SK-N-MC (cell line): Measurements from ENCODE around the gene NRBP1.
A peak's percentile ranks its signal among the peaks of the same experiment; 100 is the strongest.

ENCODE experiments used
- DNase-seq: peaks from one replicate; pipeline ENCODE4 v3.0.0-alpha.2; 2011; ENCODE audit warnings: low read depth, low spot score
- H3K27ac ChIP-seq: fragments of 200-600 bp; sonication (generic); 2 replicates; pipeline ENCODE4 v1.5.1; 2016; ENCODE audit warnings: mixed run types
- H3K36me3 ChIP-seq: fragments of 200-600 bp; sonication (generic); 2 replicates; pipeline ENCODE4 v1.6.1; 2017; ENCODE audit warnings: antibody characterized with exemption, low read length, mixed read lengths; ENCODE audit not compliant: insufficient read depth
- H3K4me3 ChIP-seq: fragments of 200-600 bp; sonication (generic); 2 replicates; pipeline ENCODE4 v1.5.1; 2016
- H3K9ac ChIP-seq: fragments of 200-600 bp; sonication (generic); 2 replicates; pipeline ENCODE4 v1.8.0; 2017; ENCODE audit warnings: mixed run types, mixed read lengths; ENCODE audit not compliant: insufficient read length
- H3K9me3 ChIP-seq: fragments of 200-600 bp; sonication (generic); 2 replicates; pipeline ENCODE4 v1.6.1; 2017; ENCODE audit warnings: low read depth, mild to moderate bottlenecking, antibody characterized with exemption, low read length, moderate library complexity, mixed read lengths
- EZH2 ChIP-seq: fragments of 200-600 bp; sonication (generic); IDR thresholded peaks from one replicate; pipeline ENCODE4 v1.6.1; 2017; ENCODE audit warnings: antibody characterized with exemption
- FOXP2 ChIP-seq: optimal IDR thresholded peaks from 2 replicates; pipeline ENCODE3; 2011; ENCODE audit warnings: mild to moderate bottlenecking, moderate library complexity; ENCODE audit not compliant: insufficient read depth; ENCODE audit errors: extremely low read length, control extremely low read depth
- POLR2AphosphoS5 ChIP-seq: IDR thresholded peaks from 2 replicates; pipeline ENCODE4 v1.6.1; 2012; ENCODE audit warnings: mild to moderate bottlenecking, low read depth, low read length, borderline replicate concordance

NRBP1 gene

DNA sequence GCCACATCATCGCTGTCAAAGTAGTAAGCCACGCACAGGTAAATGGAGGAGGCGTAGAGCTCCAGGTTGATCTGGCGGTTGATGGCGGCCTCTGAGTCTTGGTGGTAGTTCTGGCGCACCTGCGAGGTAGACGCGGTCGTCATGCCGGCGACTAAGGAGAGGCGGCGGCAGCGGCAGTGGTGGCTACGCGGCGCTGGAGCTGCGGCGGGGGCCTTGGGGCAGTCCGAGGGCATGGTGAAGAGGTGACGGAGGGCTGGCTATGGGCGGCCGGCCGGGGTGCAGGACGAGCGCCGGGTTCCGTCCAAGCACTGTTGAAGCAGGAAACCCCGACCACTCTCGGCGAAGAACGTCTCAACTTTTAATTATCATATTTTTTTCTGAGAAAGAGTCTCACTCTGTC, 35.2 kb upstream of the NRBP1 start:
- H3K9ac ChIP-seq, result no peak overlapping the region
- no peak for DNase-seq
- TF ChIP-seq FOXP2, result no peak
- no peak for TF ChIP-seq EZH2
- TF ChIP-seq POLR2AphosphoS5, result no peak
- no peak overlapping the region for H3K27ac ChIP-seq
- H3K36me3 ChIP-seq, result peaks cover 11% of the 10 kb centered on the region
- no peaks in the 10 kb centered on the region for H3K9me3 ChIP-seq
- no peak overlapping the region for H3K4me3 ChIP-seq

DNA sequence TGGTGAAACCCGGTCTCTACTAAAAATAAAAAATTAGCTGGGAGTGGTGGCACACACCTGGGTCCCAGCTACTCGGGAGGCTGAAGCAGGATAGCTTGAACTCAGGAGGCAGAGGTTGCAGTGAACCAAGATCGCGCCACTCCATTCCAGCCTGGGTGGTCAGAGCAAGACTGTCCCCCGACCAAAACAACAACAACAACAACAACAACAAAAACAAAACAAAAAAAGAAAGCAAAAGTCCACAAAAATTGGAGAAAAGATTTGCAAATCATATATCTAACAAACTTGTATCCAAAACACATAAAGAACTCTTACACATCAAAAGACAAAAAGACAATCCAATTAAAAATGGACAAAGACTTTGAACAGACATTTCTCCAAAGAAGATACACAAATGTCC, 29.5 kb upstream of the NRBP1 start:
- Histone ChIP-seq H3K36me3 (peaks cover 24% of the 10 kb centered on the region), H3K27ac (no peak overlapping the region), H3K9me3 (no peaks in the 10 kb centered on the region), H3K4me3 (no peak overlapping the region), H3K9ac (no peak overlapping the region)
- no peak for DNase-seq
- TF ChIP-seq FOXP2 (no peak), POLR2AphosphoS5 (no peak), EZH2 (no peak)

DNA sequence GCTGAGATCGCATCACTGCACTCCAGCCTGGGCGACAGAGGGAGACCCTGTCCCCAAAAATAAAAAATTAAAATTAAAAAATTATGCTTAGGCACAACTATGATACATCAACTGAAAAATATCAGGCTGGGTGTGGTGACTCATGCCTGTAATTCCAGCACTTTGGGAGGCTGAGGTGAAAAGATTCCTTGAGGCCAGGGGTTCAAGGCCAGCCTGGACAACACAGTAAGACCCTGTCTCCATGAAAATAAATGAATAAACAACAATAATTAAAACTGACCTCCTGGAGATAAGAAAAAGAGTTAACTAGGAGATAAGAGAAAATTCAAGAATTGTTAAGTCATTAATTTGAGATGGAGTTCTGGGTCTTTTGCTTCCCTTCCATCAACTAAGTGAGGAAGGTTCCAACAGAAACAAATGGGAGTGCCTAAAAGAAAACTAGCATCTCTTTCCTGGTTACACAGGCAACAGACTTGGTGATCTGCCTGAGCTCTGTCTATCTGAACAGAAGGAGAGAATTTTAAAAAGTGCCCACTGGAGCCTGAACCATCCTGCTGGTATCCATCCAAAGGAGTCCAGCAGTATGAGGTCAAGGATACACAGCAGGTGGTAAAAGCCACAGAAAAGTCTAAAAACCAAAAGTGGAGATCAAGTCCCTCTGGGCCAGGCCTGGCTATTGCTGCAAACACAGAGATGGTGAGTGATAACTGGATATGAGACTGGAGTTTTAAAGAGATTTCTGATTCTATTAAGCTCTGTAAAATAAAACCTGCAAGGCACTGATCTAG, 27.9 kb upstream of the NRBP1 start:
- TF ChIP-seq FOXP2 (no peak), EZH2 (no peak), POLR2AphosphoS5 (no peak)
- Histone ChIP-seq H3K9me3 (no peaks in the 10 kb centered on the region), H3K36me3 (peaks cover 29% of the 10 kb centered on the region), H3K9ac (no peak overlapping the region), H3K27ac (peak overlapping the region; percentile 46; the same call in 1 of the 2 replicates), H3K4me3 (no peak overlapping the region)
- no peak for DNase-seq

DNA sequence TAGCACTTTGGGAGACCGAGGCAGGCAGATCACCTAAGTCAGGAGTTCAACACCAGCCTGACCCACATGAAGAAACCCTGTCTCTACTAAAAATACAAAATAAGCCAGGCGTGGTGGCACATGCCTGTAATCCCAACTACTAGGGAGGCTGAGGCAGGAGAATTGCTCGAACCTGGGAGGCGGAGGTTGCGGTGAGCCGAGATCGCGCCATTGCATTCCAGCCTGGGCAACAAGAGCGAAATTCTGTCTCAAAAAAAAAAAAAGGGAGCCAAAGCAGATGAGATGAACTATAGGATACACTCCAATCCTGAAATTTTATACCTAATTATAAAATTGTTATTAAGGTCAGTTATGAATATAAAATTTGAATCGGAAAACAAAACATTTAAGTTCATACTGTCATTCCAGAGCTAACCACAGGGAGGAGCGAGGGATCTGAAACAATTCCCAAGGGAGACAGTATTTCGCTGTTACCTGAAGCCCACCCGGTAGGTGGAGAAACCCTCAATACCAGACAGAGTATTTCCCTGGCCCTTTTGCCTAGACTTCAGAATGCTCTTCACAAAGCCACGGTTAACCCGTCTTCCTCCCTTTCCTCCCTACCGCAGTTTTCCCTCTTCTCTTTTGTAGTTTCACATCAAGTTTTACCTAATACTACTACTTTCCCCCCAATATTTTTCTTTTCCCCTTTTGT, 20.5 kb upstream of the NRBP1 start:
- DNase-seq, result no peak
- H3K27ac ChIP-seq, result no peak overlapping the region
- no peaks in the 10 kb centered on the region for H3K9me3 ChIP-seq
- peak overlapping the region; percentile 94 for H3K4me3 ChIP-seq
- TF ChIP-seq POLR2AphosphoS5 (no peak), FOXP2 (no peak), EZH2 (no peak)
- H3K36me3 ChIP-seq, result peaks cover 11% of the 10 kb centered on the region
- peak overlapping the region; percentile 86 for H3K9ac ChIP-seq

DNA sequence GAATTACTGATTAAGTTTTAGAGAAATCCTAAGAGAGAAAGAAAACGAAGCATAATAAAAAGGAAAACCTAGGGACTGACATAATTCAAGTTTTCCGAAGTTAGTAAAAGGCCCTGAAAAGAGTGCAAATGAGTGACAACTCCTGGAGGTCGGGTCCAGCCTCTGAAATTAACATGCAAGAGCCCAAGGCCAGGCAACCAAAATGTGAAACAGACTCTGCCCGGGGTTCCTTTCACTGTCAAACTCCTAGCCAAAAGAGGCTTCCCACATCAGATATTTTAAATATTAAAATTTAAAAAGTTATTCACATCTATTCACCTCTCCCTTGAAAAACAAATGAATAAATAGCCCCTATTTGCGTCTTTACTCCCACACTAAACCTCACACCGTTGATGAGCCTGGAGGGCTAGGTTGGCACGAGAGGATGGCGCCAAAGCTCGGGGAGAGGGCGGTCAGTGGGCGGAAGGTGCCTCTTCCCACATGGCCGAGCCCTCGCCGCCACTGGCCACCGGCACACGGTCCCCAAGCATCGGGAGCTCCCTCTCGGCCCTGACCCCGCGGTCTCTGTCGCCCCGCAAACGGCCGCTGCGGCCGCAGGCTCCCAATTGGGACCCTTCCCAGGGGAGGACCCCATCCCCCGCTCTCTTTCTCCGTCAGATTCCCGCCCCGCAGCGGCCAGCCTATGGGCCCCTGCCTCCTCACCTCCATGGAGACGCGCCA, 19.7 kb upstream of the NRBP1 start:
- no peak for DNase-seq
- no peak overlapping the region for H3K27ac ChIP-seq

DNA sequence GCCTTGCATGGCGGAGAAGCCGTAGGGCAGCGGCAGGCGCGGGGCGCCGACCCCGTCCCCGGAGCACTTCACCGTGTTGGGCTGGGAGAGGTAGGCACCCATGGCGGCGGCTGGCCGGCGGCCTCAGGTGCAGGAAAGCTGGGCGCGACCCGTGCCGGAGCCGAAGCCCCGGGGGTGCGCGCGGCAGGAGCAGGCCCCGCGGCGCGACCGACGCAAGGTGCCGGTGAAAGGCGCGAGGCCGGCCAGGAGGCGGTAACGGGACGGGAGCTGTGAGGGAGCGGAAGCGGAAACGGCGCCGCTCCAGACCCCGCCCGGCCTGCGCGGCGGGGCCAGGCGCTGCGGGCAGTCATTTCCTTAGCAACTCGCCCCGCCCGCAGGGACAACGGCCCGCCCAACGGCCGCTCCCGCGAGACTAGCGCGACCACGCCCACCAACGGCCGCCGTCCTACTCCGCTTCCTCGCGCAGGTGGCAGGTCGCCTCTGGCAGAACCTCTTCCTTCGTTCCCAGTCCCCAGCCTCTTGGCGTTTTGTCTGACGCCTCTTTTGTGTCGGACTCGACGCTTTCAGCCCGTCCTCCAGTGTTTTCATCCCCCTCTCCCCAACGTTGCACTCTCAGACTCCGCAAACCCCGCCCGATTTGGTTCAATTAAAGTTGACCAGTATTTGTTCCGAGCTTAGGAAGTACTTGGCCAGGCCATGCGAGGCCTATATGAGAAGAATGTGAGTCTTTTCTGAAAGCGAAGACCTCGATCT, 18.9 kb upstream of the NRBP1 start, which contains the start of gene PPM1G:
Gene PPM1G, minus strand, starts transcription at position 271 of the 753 bp plus-strand sequence. Its CDS starts 169 bp downstream, at position 102.
- DNase-seq, result no peak
- Histone ChIP-seq H3K9ac (peak within 1 kb of the TSS; percentile 93), H3K9me3 (no peaks in the 10 kb centered on the region), H3K27ac (peak within 1 kb of the TSS; percentile 86), H3K4me3 (peak within 1 kb of the TSS; percentile 94), H3K36me3 (peaks cover 11% of the 10 kb centered on the region)
- no peak for TF ChIP-seq FOXP2
- TF ChIP-seq POLR2AphosphoS5, result peak; percentile 97
- no peak for TF ChIP-seq EZH2

More for the DNA sequence above, 19.7 kb upstream of the NRBP1 start:
- TF ChIP-seq EZH2 (no peak), POLR2AphosphoS5 (no peak), FOXP2 (no peak)
- Histone ChIP-seq H3K9me3 (no peaks in the 10 kb centered on the region), H3K9ac (peak overlapping the region; percentile 86), H3K36me3 (peaks cover 11% of the 10 kb centered on the region), H3K4me3 (peak overlapping the region; percentile 94)

GRCh38 chr2:27412419-27413152, 15.8 kb upstream of the NRBP1 start:
- Histone ChIP-seq H3K9ac (no peak overlapping the region), H3K27ac (no peak overlapping the region), H3K4me3 (no peak overlapping the region), H3K9me3 (no peaks in the 10 kb centered on the region), H3K36me3 (peaks cover 1% of the 10 kb centered on the region; the same call in 1 of the 2 replicates)
- TF ChIP-seq POLR2AphosphoS5 (no peak), FOXP2 (no peak), EZH2 (no peak)
- DNase-seq, result no peak
